GM12872 (cell line): ENCODE data around the gene PIH1D1.
A peak's percentile ranks its signal among the peaks of the same experiment; 100 is the strongest.

Experiments used
- TF ChIP-seq, protein P1 (sequence below): IDR thresholded peaks from 3 replicates; pipeline ENCODE4 v1.5.1; 2011; ENCODE audit warnings: low read depth, mild to moderate bottlenecking, low read length, moderate library complexity; ENCODE audit not compliant: insufficient read depth

PIH1D1 gene

DNA sequence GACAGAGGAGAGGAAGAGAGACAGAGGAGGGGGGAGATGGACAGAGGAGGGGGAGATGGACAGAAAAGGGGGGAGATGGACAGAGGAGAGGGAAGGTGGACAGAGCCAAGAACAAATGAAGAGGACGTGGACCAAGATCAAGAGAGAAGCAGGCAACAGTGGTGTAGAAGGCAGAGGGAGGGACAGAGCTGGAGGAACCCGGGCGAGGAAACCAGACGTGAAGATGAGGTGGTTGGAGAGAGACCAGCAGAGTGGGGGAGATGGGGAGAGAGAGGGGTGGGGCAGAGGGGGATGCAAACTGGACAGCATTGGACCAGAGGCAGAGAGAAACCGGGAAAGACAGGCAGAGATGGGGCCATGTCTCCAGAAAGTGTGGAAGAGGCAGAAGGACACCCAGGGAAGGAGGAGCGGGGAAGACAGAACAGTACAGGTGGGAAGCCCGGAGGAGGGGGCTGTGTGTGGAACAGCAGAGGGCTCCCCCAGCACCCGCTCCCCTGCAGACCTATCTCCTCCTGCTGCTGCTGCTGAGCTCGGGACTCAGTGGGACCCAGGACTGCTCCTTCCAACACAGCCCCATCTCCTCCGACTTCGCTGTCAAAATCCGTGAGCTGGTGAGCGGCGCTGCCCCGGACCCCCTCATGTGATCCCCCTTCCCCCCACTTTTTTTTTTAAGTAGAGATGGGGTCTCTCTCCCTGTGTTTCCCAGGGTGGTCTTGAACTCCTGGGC is 23.7 kb upstream of the PIH1D1 start:
- TF ChIP-seq, protein P1, sequence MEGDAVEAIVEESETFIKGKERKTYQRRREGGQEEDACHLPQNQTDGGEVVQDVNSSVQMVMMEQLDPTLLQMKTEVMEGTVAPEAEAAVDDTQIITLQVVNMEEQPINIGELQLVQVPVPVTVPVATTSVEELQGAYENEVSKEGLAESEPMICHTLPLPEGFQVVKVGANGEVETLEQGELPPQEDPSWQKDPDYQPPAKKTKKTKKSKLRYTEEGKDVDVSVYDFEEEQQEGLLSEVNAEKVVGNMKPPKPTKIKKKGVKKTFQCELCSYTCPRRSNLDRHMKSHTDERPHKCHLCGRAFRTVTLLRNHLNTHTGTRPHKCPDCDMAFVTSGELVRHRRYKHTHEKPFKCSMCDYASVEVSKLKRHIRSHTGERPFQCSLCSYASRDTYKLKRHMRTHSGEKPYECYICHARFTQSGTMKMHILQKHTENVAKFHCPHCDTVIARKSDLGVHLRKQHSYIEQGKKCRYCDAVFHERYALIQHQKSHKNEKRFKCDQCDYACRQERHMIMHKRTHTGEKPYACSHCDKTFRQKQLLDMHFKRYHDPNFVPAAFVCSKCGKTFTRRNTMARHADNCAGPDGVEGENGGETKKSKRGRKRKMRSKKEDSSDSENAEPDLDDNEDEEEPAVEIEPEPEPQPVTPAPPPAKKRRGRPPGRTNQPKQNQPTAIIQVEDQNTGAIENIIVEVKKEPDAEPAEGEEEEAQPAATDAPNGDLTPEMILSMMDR = no peak

DNA sequence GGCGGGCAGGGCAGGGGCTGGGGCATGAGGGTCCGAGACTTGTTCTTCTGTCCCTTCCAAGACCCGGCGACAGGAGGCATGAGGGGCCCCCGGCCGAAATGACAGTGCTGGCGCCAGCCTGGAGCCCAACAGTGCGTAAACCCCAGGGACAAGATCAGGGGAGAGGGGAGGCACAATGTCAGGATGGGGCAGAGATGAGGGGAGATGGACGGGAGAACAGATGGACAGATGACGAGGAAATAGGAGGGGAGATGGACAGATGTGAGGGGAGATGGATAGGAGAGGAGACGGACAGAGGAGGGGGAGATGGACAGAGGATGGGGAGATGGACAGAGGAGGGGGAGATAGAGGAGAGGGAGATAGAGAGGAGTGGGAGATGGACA is 22.9 kb upstream of the PIH1D1 start:
- TF ChIP-seq, protein P1 = no peak

DNA sequence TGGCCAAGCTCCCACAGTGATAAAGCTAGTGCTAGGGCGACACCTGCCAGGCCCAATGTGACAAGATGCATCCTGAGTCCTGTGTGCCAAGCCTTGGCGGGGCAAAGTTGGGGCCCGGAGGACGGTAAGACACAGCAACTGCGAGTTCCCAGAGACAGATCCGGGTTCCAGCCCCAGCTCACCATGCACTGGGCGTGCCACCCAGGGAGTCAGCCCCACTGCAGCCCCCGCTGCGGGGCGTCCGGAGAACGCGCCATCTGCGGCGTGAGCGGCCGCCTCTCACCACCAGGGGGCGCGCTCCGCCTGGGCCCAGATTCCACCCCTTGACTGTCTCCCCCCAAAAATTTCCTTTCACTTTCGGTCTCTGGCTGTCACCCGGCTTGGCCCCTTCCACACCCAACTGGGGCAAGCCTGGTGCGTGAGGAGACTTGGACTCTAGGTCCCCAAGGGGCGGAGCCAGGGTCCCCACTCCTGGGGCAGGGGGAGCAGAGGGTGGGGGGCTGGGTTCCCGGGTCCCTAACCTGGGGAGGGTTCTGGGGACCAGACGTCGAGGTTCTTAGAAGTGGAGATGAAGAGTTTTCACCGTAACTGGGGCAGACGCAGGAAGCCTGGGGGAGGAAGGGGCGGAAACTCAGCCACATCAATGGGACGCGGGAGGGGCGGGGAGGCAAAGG is 22.4 kb upstream of the PIH1D1 start, which contains the start of gene FLT3LG:
Gene FLT3LG (plus strand): TSS at position 348 of the 674 bp plus-strand sequence. CDS start 425 bp downstream, outside the sequence.
- TF ChIP-seq, protein P1 = peak; percentile 98

DNA sequence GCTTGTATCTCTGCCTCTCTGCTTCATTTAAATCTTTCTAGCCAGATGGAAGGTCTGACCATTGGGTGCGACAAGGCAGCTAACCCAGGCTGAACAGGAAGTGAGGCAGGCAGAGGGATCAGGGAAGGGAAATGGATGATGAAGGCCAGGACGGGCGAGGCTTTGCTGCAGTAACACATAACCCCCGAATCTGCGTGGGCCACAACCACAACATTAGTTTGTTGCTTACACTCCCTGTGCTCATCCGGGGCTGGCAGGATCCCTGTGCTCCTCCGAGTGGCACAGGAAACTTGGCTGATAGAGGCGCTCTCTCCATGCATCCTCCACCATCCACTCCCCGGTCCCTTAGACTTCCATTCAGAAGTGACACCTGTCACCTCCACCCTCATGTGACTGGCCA is 21.3 kb upstream of the PIH1D1 start:
- TF ChIP-seq, protein P1 = no peak

DNA sequence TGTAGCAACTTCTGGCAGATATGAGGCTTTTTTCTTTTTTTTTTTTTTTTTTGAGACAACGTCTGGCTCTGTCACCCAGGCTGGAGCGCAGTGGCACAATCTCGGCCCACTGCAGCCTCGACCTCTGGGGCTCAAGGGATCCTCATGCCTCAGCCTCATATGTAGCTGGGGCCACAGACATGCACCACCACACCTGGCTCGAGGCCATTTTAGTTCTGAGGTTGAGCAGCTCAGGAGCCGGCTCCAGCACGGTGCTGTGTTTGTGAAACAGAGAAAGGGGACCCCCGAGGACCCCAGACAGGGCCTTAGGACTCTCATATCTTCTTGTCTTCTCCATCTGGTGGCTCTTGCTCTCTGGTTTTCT is 19.0 kb upstream of the PIH1D1 start:
- TF ChIP-seq, protein P1 = no peak

DNA sequence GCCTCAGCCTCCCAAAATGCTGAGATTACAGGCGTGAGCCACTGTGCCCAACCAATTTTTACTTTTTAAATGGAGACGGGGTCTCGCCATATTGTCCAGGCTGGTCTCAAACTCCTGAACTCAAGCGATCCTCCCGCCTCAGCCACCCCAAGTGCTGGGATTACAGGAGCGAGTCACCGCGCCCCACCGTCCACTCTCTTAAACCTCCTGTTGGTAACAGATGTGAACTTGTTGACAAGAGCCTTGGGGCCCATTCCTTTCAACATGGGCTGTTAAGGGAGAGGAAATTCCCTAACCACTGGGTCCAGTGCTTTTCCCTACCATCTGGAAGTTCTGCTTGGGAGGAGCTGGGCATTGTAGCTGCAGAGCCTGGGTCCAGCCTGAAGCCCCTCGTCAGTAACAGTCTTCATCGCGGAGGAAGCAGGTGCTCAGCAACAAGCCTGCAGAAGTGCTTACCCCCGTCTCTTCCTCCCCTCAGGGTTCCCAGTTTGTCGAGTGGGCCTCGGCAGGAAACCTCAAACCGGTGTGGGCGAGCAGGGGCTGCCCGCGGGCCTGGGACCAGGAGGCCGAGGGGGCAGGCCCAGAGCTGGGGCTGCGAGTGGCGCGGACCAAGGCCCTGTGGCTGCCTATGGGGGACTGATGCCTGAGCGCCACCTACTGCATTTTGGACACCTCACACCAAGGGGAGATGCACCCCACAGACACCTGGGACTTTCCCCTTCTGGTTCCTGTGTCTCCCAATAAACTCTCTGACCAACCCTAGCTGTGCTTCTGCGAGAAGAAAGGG is 18.4 kb upstream of the PIH1D1 start:
- TF ChIP-seq, protein P1 = peak; percentile 85
